A673 (cell line): Measurements from ENCODE around the gene MAML3.

ENCODE experiments used
- EZH2 ChIP-seq: fragments of 200-600 bp; sonication (generic); IDR thresholded peaks from 2 replicates; pipeline ENCODE4 v1.6.1; 2017; ENCODE audit warnings: borderline replicate concordance, low read depth, mild to moderate bottlenecking, mixed read lengths, antibody characterized with exemption, low read length; ENCODE audit not compliant: poor library complexity, severe bottlenecking
- TF ChIP-seq, protein P1 (sequence below): fragments of 300-800, 200-600 bp; sonication (generic); conservative IDR thresholded peaks from 2 replicates; pipeline ENCODE4 v1.5.1; 2017; ENCODE audit warnings: low read depth, mild to moderate bottlenecking, antibody characterized with exemption, low read length, moderate library complexity, mixed read lengths

DNA sequence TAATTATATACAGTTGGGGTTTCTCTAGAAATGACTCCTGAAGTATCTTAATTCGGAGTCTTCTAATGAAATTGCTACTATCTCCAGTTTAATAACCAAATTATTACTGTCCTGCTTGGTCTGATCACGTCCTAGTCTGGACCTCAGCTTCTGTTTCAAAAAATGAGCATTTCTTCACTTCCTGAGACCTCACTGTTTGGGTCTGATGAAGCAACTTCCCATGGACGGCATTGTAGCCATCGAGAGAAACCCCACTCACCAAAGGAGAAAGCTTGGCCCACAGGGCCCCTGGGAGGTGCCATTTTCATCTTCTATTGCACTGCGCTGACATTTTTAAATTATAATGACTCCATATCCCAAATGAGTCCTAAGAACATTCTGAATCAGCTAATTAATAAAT, 310.3 kb downstream of the MAML3 start:
- TF ChIP-seq EZH2 = no peak
- TF ChIP-seq, protein P1, sequence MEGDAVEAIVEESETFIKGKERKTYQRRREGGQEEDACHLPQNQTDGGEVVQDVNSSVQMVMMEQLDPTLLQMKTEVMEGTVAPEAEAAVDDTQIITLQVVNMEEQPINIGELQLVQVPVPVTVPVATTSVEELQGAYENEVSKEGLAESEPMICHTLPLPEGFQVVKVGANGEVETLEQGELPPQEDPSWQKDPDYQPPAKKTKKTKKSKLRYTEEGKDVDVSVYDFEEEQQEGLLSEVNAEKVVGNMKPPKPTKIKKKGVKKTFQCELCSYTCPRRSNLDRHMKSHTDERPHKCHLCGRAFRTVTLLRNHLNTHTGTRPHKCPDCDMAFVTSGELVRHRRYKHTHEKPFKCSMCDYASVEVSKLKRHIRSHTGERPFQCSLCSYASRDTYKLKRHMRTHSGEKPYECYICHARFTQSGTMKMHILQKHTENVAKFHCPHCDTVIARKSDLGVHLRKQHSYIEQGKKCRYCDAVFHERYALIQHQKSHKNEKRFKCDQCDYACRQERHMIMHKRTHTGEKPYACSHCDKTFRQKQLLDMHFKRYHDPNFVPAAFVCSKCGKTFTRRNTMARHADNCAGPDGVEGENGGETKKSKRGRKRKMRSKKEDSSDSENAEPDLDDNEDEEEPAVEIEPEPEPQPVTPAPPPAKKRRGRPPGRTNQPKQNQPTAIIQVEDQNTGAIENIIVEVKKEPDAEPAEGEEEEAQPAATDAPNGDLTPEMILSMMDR = no peak
